Measurements from ENCODE around the gene THSD7B. TPM values are rescaled to one million over a fixed set of nuclear protein-coding genes. Genes with fewer than 3 reads are reported as not detected.
"Not testable (repeated sequence)": the region's sequence is repeated elsewhere in the genome, so short reads cannot be mapped to it uniquely, and the experiment has no call there.

Gene THSD7B
- total RNA-seq, 1 donor from 2014 or later, result 0.10 TPM

GRCh38 chr2:137500599-137500998, 735.3 kb downstream of the THSD7B start:
- DNase-seq (ENCODE audit: low spot score), result no peak

GRCh38 chr2:137507237-137507636, 741.9 kb downstream of the THSD7B start:
- no peak for DNase-seq (ENCODE audit: low spot score)
- ATAC-seq, result no peak

More at GRCh38 chr2:137500599-137500998, 735.3 kb downstream of the THSD7B start:
- ATAC-seq, result no peak

- no peak for ATAC-seq
- no peak for DNase-seq (ENCODE audit: low spot score)
Observed at GRCh38 chr2:137508739-137509384, 743.5 kb downstream of the THSD7B start.

GRCh38 chr2:137511526-137511925, 746.2 kb downstream of the THSD7B start:
- ATAC-seq (no peak), DNase-seq (ENCODE audit: low spot score) (no peak)

- DNase-seq (ENCODE audit: low spot score) (no peak), ATAC-seq (no peak)
Observed at GRCh38 chr2:137521653-137522619, 756.6 kb downstream of the THSD7B start.

GRCh38 chr2:137522620-137523011, 757.3 kb downstream of the THSD7B start:
- no peak for DNase-seq (ENCODE audit: low spot score)
- no peak for ATAC-seq

GRCh38 chr2:137523931-137524330, 758.6 kb downstream of the THSD7B start:
- DNase-seq (ENCODE audit: low spot score), result no peak
- no peak for ATAC-seq

GRCh38 chr2:137525132-137525531, 759.8 kb downstream of the THSD7B start:
- DNase-seq (ENCODE audit: low spot score), result no peak
- no peak for ATAC-seq

GRCh38 chr2:137525641-137526190, 760.4 kb downstream of the THSD7B start:
- ATAC-seq (no peak), DNase-seq (ENCODE audit: low spot score) (no peak)

- no peak for ATAC-seq
- no peak for DNase-seq (ENCODE audit: low spot score)
Observed at GRCh38 chr2:137535897-137536296, 770.6 kb downstream of the THSD7B start.

- ATAC-seq (no peak), DNase-seq (ENCODE audit: low spot score) (no peak)
Observed at GRCh38 chr2:137539336-137539735, 774.0 kb downstream of the THSD7B start.

GRCh38 chr2:137547842-137548241, 782.5 kb downstream of the THSD7B start:
- DNase-seq (ENCODE audit: low spot score) (no peak), ATAC-seq (no peak)

GRCh38 chr2:137566387-137566786, 801.0 kb downstream of the THSD7B start:
- ATAC-seq, result no peak
- DNase-seq (ENCODE audit: low spot score), result no peak

- DNase-seq (ENCODE audit: low spot score) (no peak), ATAC-seq (no peak)
Observed at GRCh38 chr2:137570484-137570883, 805.1 kb downstream of the THSD7B start.

GRCh38 chr2:137587834-137588233, 822.5 kb downstream of the THSD7B start:
- not testable (repeated sequence) for ATAC-seq; DNase-seq (ENCODE audit: low spot score)

GRCh38 chr2:137588578-137588977, 823.2 kb downstream of the THSD7B start:
- DNase-seq (ENCODE audit: low spot score); ATAC-seq: not testable (repeated sequence)

- no peak for ATAC-seq
- no peak for DNase-seq (ENCODE audit: low spot score)
Observed at GRCh38 chr2:137590102-137590501, 824.8 kb downstream of the THSD7B start.

- ATAC-seq, result no peak
- no peak for DNase-seq (ENCODE audit: low spot score)
Observed at GRCh38 chr2:137607722-137608318, 842.5 kb downstream of the THSD7B start.

- ATAC-seq (no peak), DNase-seq (ENCODE audit: low spot score) (no peak)
Observed at GRCh38 chr2:137638932-137639331, 873.6 kb downstream of the THSD7B start.

- DNase-seq (ENCODE audit: low spot score), result no peak
- ATAC-seq, result no peak
Observed at GRCh38 chr2:137644731-137645130, 879.4 kb downstream of the THSD7B start.

GRCh38 chr2:137654046-137654445, 888.7 kb downstream of the THSD7B start:
- ATAC-seq (no peak), DNase-seq (ENCODE audit: low spot score) (no peak)
